ENCODE measurements around the gene DPP7.

Gene DPP7

DNA sequence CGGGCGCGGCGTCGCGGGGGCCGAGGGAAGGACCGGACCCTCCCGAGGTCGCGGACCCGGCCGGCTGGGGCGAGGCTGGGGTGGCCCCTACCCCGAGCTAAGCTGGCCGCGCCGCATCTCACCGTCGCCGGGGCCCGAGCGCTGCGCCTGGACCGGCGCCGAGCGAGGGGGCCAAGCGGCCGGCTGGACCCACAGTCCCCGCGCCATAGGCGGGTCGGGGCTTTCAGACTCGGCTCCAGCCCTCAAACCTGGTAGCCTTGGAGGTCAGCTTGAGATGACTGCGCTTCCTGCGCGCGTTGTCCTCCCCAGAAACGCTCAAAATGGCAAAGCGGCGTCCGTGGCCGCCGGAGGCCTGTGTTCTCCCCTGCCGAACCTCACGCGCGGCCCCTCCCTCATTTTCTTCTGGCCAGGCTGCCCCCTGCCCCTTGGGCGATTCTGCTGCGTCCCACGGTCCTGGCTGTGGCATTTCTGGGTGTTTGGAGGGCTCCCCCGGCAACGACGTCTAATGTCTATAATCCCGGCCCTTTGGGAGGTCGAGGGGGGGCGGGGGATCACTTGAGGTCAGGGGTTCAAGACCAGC, 15.7 kb upstream of the DPP7 start:
- H3K4me3 ChIP-seq (ENCODE audit: low read depth, low read length) = peak overlapping the region; percentile 91
- H3K36me3 ChIP-seq (ENCODE audit: control insufficient read depth in 1 of 2, insufficient read depth in 2 of 2, low read length in 2 of 2) = no peaks in the 10 kb centered on the region
- H3K27ac ChIP-seq (ENCODE audit: low read depth, low read length) = no peak overlapping the region
- peak overlapping the region; percentile 35 for H2BK5ac ChIP-seq (ENCODE audit: low read depth, low read length, poor library complexity)
- H3K27me3 ChIP-seq (ENCODE audit: insufficient read depth, low read length) = no peaks in the 10 kb centered on the region
- no peak overlapping the region for H3K23ac ChIP-seq (ENCODE audit: low read length)
- H3K9ac ChIP-seq (ENCODE audit: low read length) = peak overlapping the region; percentile 72
- peak overlapping the region; percentile 55 for H2BK120ac ChIP-seq (ENCODE audit: insufficient read depth, low read length, poor library complexity)
- no CpG with 5 or more reads among the region's 58 CpGs for WGBS (ENCODE audit: extremely low coverage, insufficient coverage, insufficient read length)
- H3K79me2 ChIP-seq (ENCODE audit: control insufficient read depth, insufficient read depth, low read length, poor library complexity) = peaks cover 11% of the 10 kb centered on the region
- peaks cover 9% of the 10 kb centered on the region for H3K79me1 ChIP-seq (ENCODE audit: low read length)
- peak overlapping the region; percentile 94 for H4K8ac ChIP-seq (ENCODE audit: low read depth, low read length)
- peak overlapping the region; percentile 97 for H4K12ac ChIP-seq (ENCODE audit: low read depth, low read length)
- H3K9me3 ChIP-seq (ENCODE audit: insufficient read depth, low read depth, low read length) = no peaks in the 10 kb centered on the region
- peak overlapping the region; percentile 92 for H3K4me2 ChIP-seq (ENCODE audit: low read length)
- H4K91ac ChIP-seq (ENCODE audit: low read depth, low read length) = peak overlapping the region; percentile 86
- no peak overlapping the region for H2BK12ac ChIP-seq (ENCODE audit: low read length)
- peak overlapping the region; percentile 90 for H2AFZ ChIP-seq (ENCODE audit: insufficient read depth, low read length, poor library complexity)
- H3K18ac ChIP-seq (ENCODE audit: low read length) = peak overlapping the region; percentile 82
- H3K14ac ChIP-seq (ENCODE audit: low read length) = peak overlapping the region; percentile 88
- DNase-seq = peak in 1 of 2 donors; percentile 14
- peaks cover 10 to 11% of the 10 kb centered on the region in 2 experiments for H3K4me1 ChIP-seq (ENCODE audit: control insufficient read depth in 1 of 2, insufficient read depth in 2 of 2, low read length in 2 of 2)
- peak overlapping the region; percentile 69 for H3K4ac ChIP-seq (ENCODE audit: low read depth, low read length)
- H2AK5ac ChIP-seq (ENCODE audit: low read length) = peak overlapping the region; percentile 23

DNA sequence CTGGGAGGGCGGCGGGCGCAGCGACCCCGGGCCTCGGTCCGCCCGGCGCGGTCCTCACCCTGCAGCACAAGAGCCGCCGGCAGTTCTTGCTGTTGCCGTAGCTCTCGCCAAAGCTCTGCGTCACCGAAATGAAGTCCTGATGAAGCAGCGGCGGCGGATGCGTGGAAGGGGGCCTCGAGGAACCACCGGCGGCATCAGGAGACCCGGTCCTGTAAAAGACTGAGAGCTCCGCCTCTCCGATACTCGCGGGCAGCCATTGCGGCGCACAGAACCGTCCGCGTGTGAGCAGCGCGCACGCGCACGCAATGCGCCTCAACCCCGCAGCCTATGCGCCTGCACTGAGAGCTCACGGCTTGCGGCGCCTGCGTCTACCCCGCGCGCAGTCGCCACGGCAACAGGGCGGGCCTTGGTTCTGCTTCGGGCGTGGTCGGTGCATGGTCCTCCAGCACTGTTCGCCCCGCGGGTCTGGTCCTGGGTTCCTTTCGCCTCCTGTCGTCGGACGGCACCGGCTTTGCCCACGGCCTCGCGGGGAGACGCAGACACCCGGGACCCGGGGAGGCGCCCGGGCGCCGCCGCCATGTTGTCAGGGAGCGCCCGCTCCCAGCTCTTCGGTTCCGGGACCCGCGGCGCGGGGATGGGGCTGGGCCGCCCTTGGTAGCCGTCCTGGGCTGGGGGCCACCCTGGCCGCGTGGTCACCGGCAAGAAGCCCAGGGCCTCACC, 15.1 kb upstream of the DPP7 start:
- no peak overlapping the region for H3K23ac ChIP-seq (ENCODE audit: low read length)
- H4K91ac ChIP-seq (ENCODE audit: low read depth, low read length) = peak overlapping the region; percentile 86
- H2AFZ ChIP-seq (ENCODE audit: insufficient read depth, low read length, poor library complexity) = peak overlapping the region; percentile 90
- H3K27me3 ChIP-seq (ENCODE audit: insufficient read depth, low read length) = no peaks in the 10 kb centered on the region
- no peak overlapping the region for H2BK12ac ChIP-seq (ENCODE audit: low read length)
- peak overlapping the region; percentile 83 for H3K9ac ChIP-seq (ENCODE audit: low read length)
- H2AK5ac ChIP-seq (ENCODE audit: low read length) = no peak overlapping the region
- WGBS (ENCODE audit: extremely low coverage, insufficient coverage, insufficient read length) = no CpG with 5 or more reads among the region's 86 CpGs
- peaks cover 9% of the 10 kb centered on the region for H3K79me1 ChIP-seq (ENCODE audit: low read length)
- peak overlapping the region; percentile 69 for H3K4ac ChIP-seq (ENCODE audit: low read depth, low read length)
- no peaks in the 10 kb centered on the region for H3K9me3 ChIP-seq (ENCODE audit: insufficient read depth, low read depth, low read length)
- peak overlapping the region; percentile 35 for H2BK5ac ChIP-seq (ENCODE audit: low read depth, low read length, poor library complexity)
- no peak overlapping the region for H3K27ac ChIP-seq (ENCODE audit: low read depth, low read length)
- peaks cover 10 to 11% of the 10 kb centered on the region in 2 experiments for H3K4me1 ChIP-seq (ENCODE audit: control insufficient read depth in 1 of 2, insufficient read depth in 2 of 2, low read length in 2 of 2)
- peak overlapping the region; percentile 94 for H4K8ac ChIP-seq (ENCODE audit: low read depth, low read length)
- peak overlapping the region; percentile 91 for H3K4me3 ChIP-seq (ENCODE audit: low read depth, low read length)
- peaks cover 11% of the 10 kb centered on the region for H3K79me2 ChIP-seq (ENCODE audit: control insufficient read depth, insufficient read depth, low read length, poor library complexity)
- peak overlapping the region; percentile 92 for H3K4me2 ChIP-seq (ENCODE audit: low read length)
- H4K12ac ChIP-seq (ENCODE audit: low read depth, low read length) = peak overlapping the region; percentile 97
- peak; percentile 95 to 96 for DNase-seq
- no peaks in the 10 kb centered on the region for H3K36me3 ChIP-seq (ENCODE audit: control insufficient read depth in 1 of 2, insufficient read depth in 2 of 2, low read length in 2 of 2)
- H3K14ac ChIP-seq (ENCODE audit: low read length) = peak overlapping the region; percentile 89
- peak overlapping the region; percentile 82 for H3K18ac ChIP-seq (ENCODE audit: low read length)
- H2BK120ac ChIP-seq (ENCODE audit: insufficient read depth, low read length, poor library complexity) = peak overlapping the region; percentile 57

DNA sequence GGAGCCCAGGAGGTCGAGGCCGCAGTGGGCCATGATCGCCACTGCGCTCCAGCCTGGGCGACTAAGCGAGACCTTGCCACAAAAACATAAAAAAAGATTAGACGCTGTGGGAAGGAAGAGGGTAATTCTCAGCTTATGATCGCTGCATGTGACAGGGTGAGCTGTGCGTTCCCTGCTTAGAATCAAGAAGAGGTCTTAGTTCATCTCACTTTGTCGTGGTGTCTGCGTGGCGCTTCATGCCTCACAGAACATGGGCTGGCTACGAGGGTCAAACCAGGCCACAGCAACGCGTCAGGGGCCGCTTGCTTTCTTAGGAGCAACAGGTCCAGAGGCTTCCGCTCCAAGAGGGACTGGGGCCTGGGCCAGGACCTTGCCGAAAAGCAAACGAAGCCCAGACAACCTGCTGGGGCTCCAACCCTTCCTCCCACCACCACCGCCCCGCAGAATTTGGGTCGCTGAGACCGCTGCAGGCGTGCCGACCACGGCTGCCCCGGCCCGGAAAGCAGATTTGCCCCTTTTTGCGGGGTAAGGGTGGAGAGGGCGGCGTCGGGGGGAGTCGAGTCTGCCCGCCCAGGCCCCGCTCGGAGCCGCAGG, 14.4 kb upstream of the DPP7 start:
- Histone ChIP-seq H3K23ac (ENCODE audit: low read length) (no peak overlapping the region), H3K36me3 (ENCODE audit: control insufficient read depth in 1 of 2, insufficient read depth in 2 of 2, low read length in 2 of 2) (no peaks in the 10 kb centered on the region), H2BK120ac (ENCODE audit: insufficient read depth, low read length, poor library complexity) (peak overlapping the region; percentile 57), H2BK5ac (ENCODE audit: low read depth, low read length, poor library complexity) (no peak overlapping the region), H4K12ac (ENCODE audit: low read depth, low read length) (peak overlapping the region; percentile 75), H3K14ac (ENCODE audit: low read length) (peak overlapping the region; percentile 89), H3K79me1 (ENCODE audit: low read length) (peaks cover 9% of the 10 kb centered on the region), H3K27me3 (ENCODE audit: insufficient read depth, low read length) (no peaks in the 10 kb centered on the region), H3K27ac (ENCODE audit: low read depth, low read length) (no peak overlapping the region), H4K8ac (ENCODE audit: low read depth, low read length) (peak overlapping the region; percentile 94), H3K4me1 (ENCODE audit: control insufficient read depth in 1 of 2, insufficient read depth in 2 of 2, low read length in 2 of 2) (peaks cover 10 to 11% of the 10 kb centered on the region in 2 experiments), H2AFZ (ENCODE audit: insufficient read depth, low read length, poor library complexity) (peak overlapping the region; percentile 90), H4K91ac (ENCODE audit: low read depth, low read length) (peak overlapping the region; percentile 65), H2BK12ac (ENCODE audit: low read length) (no peak overlapping the region), H3K4ac (ENCODE audit: low read depth, low read length) (peak overlapping the region; percentile 18), H3K79me2 (ENCODE audit: control insufficient read depth, insufficient read depth, low read length, poor library complexity) (peaks cover 11% of the 10 kb centered on the region), H3K18ac (ENCODE audit: low read length) (no peak overlapping the region), H3K9ac (ENCODE audit: low read length) (peak overlapping the region; percentile 83), H3K4me3 (ENCODE audit: low read depth, low read length) (peak overlapping the region; percentile 91), H3K4me2 (ENCODE audit: low read length) (peak overlapping the region; percentile 92), H3K9me3 (ENCODE audit: insufficient read depth, low read depth, low read length) (peaks cover 3% of the 10 kb centered on the region), H2AK5ac (ENCODE audit: low read length) (peak overlapping the region; percentile 26)
- no CpG with 5 or more reads among the region's 37 CpGs for WGBS (ENCODE audit: extremely low coverage, insufficient coverage, insufficient read length)
- DNase-seq = no peak

DNA sequence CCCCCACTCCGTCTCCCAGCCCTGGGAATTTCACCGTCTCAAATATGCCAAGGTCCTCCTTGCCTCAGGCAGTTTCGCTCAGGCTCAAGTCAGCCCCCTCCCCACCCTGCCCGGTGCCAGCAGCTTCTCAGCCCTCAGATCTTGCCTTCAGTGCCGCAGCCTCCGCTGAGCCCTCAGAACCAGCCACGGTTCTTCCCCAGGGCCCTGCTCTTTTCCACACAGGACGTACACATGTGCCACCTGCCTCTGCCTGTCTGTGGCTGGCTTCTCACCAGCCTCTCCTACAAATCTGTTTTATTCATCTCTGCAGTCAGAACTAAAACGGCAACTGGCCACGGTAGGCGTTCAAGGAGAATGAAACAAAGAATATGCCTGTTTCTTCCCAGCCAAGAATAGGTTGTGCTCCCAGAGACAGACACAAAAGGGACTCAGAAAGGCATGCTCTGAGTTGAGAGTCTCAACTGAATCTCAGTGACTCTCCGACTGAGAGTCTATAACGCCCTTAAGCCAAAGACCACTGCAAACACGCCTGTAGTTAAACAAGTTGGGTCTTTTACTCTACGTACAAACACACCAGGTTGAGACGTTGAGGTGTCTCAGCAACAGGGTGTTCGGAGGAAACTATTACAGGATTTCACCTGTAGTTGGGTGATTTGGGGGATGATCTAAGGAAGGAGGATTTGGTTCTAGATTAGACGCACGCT, 13.8 kb upstream of the DPP7 start:
- DNase-seq = no peak
- Histone ChIP-seq H4K12ac (ENCODE audit: low read depth, low read length) (peak overlapping the region; percentile 75), H2BK5ac (ENCODE audit: low read depth, low read length, poor library complexity) (no peak overlapping the region), H3K4me2 (ENCODE audit: low read length) (peak overlapping the region; percentile 92), H3K9me3 (ENCODE audit: insufficient read depth, low read depth, low read length) (peaks cover 3% of the 10 kb centered on the region), H3K18ac (ENCODE audit: low read length) (no peak overlapping the region), H2BK120ac (ENCODE audit: insufficient read depth, low read length, poor library complexity) (no peak overlapping the region), H2AK5ac (ENCODE audit: low read length) (no peak overlapping the region), H2AFZ (ENCODE audit: insufficient read depth, low read length, poor library complexity) (no peak overlapping the region), H3K27ac (ENCODE audit: low read depth, low read length) (no peak overlapping the region), H2BK12ac (ENCODE audit: low read length) (no peak overlapping the region), H4K91ac (ENCODE audit: low read depth, low read length) (no peak overlapping the region), H3K9ac (ENCODE audit: low read length) (no peak overlapping the region), H3K36me3 (ENCODE audit: control insufficient read depth in 1 of 2, insufficient read depth in 2 of 2, low read length in 2 of 2) (no peaks in the 10 kb centered on the region), H3K14ac (ENCODE audit: low read length) (no peak overlapping the region), H3K4me1 (ENCODE audit: control insufficient read depth in 1 of 2, insufficient read depth in 2 of 2, low read length in 2 of 2) (peaks cover 10 to 11% of the 10 kb centered on the region in 2 experiments), H3K27me3 (ENCODE audit: insufficient read depth, low read length) (no peaks in the 10 kb centered on the region), H3K79me1 (ENCODE audit: low read length) (peaks cover 9% of the 10 kb centered on the region), H3K23ac (ENCODE audit: low read length) (no peak overlapping the region), H4K8ac (ENCODE audit: low read depth, low read length) (no peak overlapping the region), H3K4ac (ENCODE audit: low read depth, low read length) (no peak overlapping the region), H3K4me3 (ENCODE audit: low read depth, low read length) (no peak overlapping the region), H3K79me2 (ENCODE audit: control insufficient read depth, insufficient read depth, low read length, poor library complexity) (peaks cover 11% of the 10 kb centered on the region)
- WGBS (ENCODE audit: extremely low coverage, insufficient coverage, insufficient read length) = no CpG with 5 or more reads among the region's 19 CpGs
